ENCODE data around the gene OR6S1. TPM values are rescaled to one million over a fixed set of nuclear protein-coding genes. Genes with fewer than 3 reads are reported as not detected.

The OR6S1 gene
- total and polyA plus RNA-seq, 4 donors = not detected

GRCh38 chr14:20613094-20614037 is 28.1 kb downstream of the OR6S1 start:
- under 1% methylated on average over 34 of the region's 34 CpGs for WGBS
- peak overlapping the region in 1 of 2 donors; percentile 68 for H3K9ac ChIP-seq (ENCODE audit: low read depth in 1 of 2, low read length in 2 of 2)
- peak overlapping the region; percentile 49 to 74 for H3K27ac ChIP-seq (ENCODE audit: low read depth in 1 of 2, low read length in 2 of 2)
- no peaks in the 10 kb centered on the region for H3K9me3 ChIP-seq (ENCODE audit: control insufficient read depth in 4 of 4, low read length in 3 of 4)
- no peaks in the 10 kb centered on the region for H3K27me3 ChIP-seq (ENCODE audit: control insufficient read depth in 4 of 4, insufficient read depth in 4 of 4, low read length in 3 of 4)
- no peaks in the 10 kb centered on the region for H3K36me3 ChIP-seq (ENCODE audit: control insufficient read depth in 4 of 4, insufficient read depth in 3 of 4, low read depth in 1 of 4, low read length in 3 of 4)
- TF ChIP-seq FOXA1 (IDR thresholded peaks at IDR 0.05) = no peak
- TF ChIP-seq HNF4A (conservative IDR thresholded peaks at IDR 0.05) = peak; percentile 32 to 63
- TF ChIP-seq CTCF (IDR thresholded peaks at IDR 0.05; ENCODE audit: low read depth, low read length, missing input control) = peak; percentile 83
- TF ChIP-seq FOXA2 (IDR thresholded peaks at IDR 0.05) = peak; percentile 8
- peak; percentile 45 for TF ChIP-seq ZBTB33 (IDR thresholded peaks at IDR 0.05)
- peak in 1 of 2 donors; percentile 56 for TF ChIP-seq EGR1 (IDR thresholded peaks at IDR 0.05; ENCODE audit: low read depth in 2 of 2)
- TF ChIP-seq RAD21 (IDR thresholded peaks at IDR 0.05) = peak; percentile 32 to 52
- peak; percentile 28 for TF ChIP-seq SP1 (IDR thresholded peaks at IDR 0.05)
- peak; percentile 69 to 85 for TF ChIP-seq RXRA (IDR thresholded peaks at IDR 0.05)
- peak in 1 of 2 donors; percentile 16 for TF ChIP-seq JUND (IDR thresholded peaks at IDR 0.05)
- TF ChIP-seq HNF4G (IDR thresholded peaks at IDR 0.05) = no peak
- no peak for TF ChIP-seq TAF1 (conservative IDR thresholded peaks at IDR 0.05)
- no peak for TF ChIP-seq GABPA (IDR thresholded peaks at IDR 0.05 in 1 of 2, conservative IDR thresholded peaks at IDR 0.05 in 1 of 2)
- peak; percentile 79 for TF ChIP-seq MAX (IDR thresholded peaks at IDR 0.05)
- peak; percentile 56 for TF ChIP-seq REST (IDR thresholded peaks at IDR 0.05)
- peak; percentile 55 for TF ChIP-seq YY1 (IDR thresholded peaks at IDR 0.05)
- peak; percentile 40 for TF ChIP-seq NR2F2 (IDR thresholded peaks at IDR 0.05)
- peak; percentile 99 for TF ChIP-seq ATF3 (IDR thresholded peaks at IDR 0.05)
- peak; percentile 83 for DNase-seq (ENCODE audit: low spot score)
- peak overlapping the region; percentile 25 to 62 (median 30) for H3K4me3 ChIP-seq (ENCODE audit: low read depth in 1 of 3, low read length in 3 of 3)
- H3K4me1 ChIP-seq (ENCODE audit: control insufficient read depth in 4 of 4, insufficient read depth in 4 of 4, low read length in 3 of 4) = peaks cover 0 to 36% (median 24%) of the 10 kb centered on the region in 4 donors
